HUES6 (cell line): ENCODE data around the gene WNT10A.
"Not testable (repeated sequence)": the region's sequence is repeated elsewhere in the genome, so short reads cannot be mapped to it uniquely, and the experiment has no call there.

Source experiments
- H3K27ac ChIP-seq: 2 replicates; pipeline ENCODE4 v1.7.0; 2013; ENCODE audit warnings: low read depth, mild to moderate bottlenecking, low read length, inconsistent platforms
- H3K27me3 ChIP-seq: 2 replicates; pipeline ENCODE4 v1.6.1; 2013; ENCODE audit warnings: low read length; ENCODE audit not compliant: control insufficient read depth, insufficient read depth
- H3K36me3 ChIP-seq: 2 replicates; pipeline ENCODE4 v1.6.1; 2013; ENCODE audit warnings: low read length; ENCODE audit not compliant: control insufficient read depth, insufficient read depth
- H3K4me1 ChIP-seq: 2 replicates; pipeline ENCODE4 v1.6.1; 2013; ENCODE audit warnings: low read length; ENCODE audit not compliant: control insufficient read depth, insufficient read depth
- H3K4me3 ChIP-seq: 2 replicates; pipeline ENCODE4 v1.5.1; 2013; ENCODE audit warnings: low read depth, low read length
- H3K9ac ChIP-seq: one replicate; pipeline ENCODE4 v1.6.1; 2013; ENCODE audit warnings: mild to moderate bottlenecking, low read length
- H3K9me3 ChIP-seq: 2 replicates; pipeline ENCODE4 v1.6.1; 2013; ENCODE audit warnings: low read depth, low read length; ENCODE audit not compliant: control insufficient read depth, insufficient read depth

Gene WNT10A

GRCh38 chr2:218846963-218847362 is 33.7 kb upstream of the WNT10A start:
- H3K36me3 ChIP-seq, H3K27ac ChIP-seq, H3K4me3 ChIP-seq, H3K4me1 ChIP-seq, H3K27me3 ChIP-seq, H3K9ac ChIP-seq: not testable (repeated sequence)
- peaks cover 15% of the 10 kb centered on the region; the same call in 1 of the 2 replicates for H3K9me3 ChIP-seq

- H3K9ac ChIP-seq, result no peak overlapping the region
- H3K9me3 ChIP-seq, result peaks cover 8% of the 10 kb centered on the region; the same call in 1 of the 2 replicates
- H3K4me3 ChIP-seq, result no peak overlapping the region
- peaks cover 13% of the 10 kb centered on the region for H3K4me1 ChIP-seq
- H3K27me3 ChIP-seq, result peaks cover 24% of the 10 kb centered on the region
- H3K27ac ChIP-seq, result no peak overlapping the region
- no peaks in the 10 kb centered on the region for H3K36me3 ChIP-seq
Measured at GRCh38 chr2:218849721-218850120, 30.9 kb upstream of the WNT10A start.

- H3K9ac ChIP-seq, result no peak overlapping the region
- H3K27ac ChIP-seq, result no peak overlapping the region
- no peak overlapping the region for H3K4me3 ChIP-seq
- H3K27me3 ChIP-seq, result peaks cover 35% of the 10 kb centered on the region
- no peaks in the 10 kb centered on the region for H3K36me3 ChIP-seq
- H3K9me3 ChIP-seq, result no peaks in the 10 kb centered on the region
- H3K4me1 ChIP-seq, result peaks cover 24% of the 10 kb centered on the region
Measured at GRCh38 chr2:218850796-218851195, 29.9 kb upstream of the WNT10A start.

GRCh38 chr2:218851286-218851685 is 29.4 kb upstream of the WNT10A start:
- peaks cover 28% of the 10 kb centered on the region for H3K4me1 ChIP-seq
- H3K36me3 ChIP-seq, result no peaks in the 10 kb centered on the region
- peaks cover 40% of the 10 kb centered on the region for H3K27me3 ChIP-seq
- no peak overlapping the region for H3K4me3 ChIP-seq
- no peak overlapping the region for H3K27ac ChIP-seq
- no peak overlapping the region for H3K9ac ChIP-seq
- H3K9me3 ChIP-seq, result no peaks in the 10 kb centered on the region

GRCh38 chr2:218852911-218853667 is 27.6 kb upstream of the WNT10A start:
- H3K9ac ChIP-seq, result no peak overlapping the region
- H3K9me3 ChIP-seq, result no peaks in the 10 kb centered on the region
- H3K27me3 ChIP-seq, result peaks cover 58% of the 10 kb centered on the region
- H3K27ac ChIP-seq, result no peak overlapping the region
- no peaks in the 10 kb centered on the region for H3K36me3 ChIP-seq
- H3K4me3 ChIP-seq, result peak overlapping the region; percentile 9; the same call in 1 of the 2 replicates
- H3K4me1 ChIP-seq, result peaks cover 43% of the 10 kb centered on the region

GRCh38 chr2:218853766-218854165 is 26.9 kb upstream of the WNT10A start:
- H3K9me3 ChIP-seq, result no peaks in the 10 kb centered on the region
- peaks cover 64% of the 10 kb centered on the region for H3K27me3 ChIP-seq
- H3K9ac ChIP-seq, result no peak overlapping the region
- no peak overlapping the region for H3K27ac ChIP-seq
- H3K36me3 ChIP-seq, result no peaks in the 10 kb centered on the region
- no peak overlapping the region for H3K4me3 ChIP-seq
- peaks cover 44% of the 10 kb centered on the region for H3K4me1 ChIP-seq

- H3K27ac ChIP-seq, result no peak overlapping the region
- H3K36me3 ChIP-seq, result no peaks in the 10 kb centered on the region
- no peaks in the 10 kb centered on the region for H3K9me3 ChIP-seq
- H3K27me3 ChIP-seq, result peaks cover 75% of the 10 kb centered on the region
- peaks cover 49% of the 10 kb centered on the region for H3K4me1 ChIP-seq
- no peak overlapping the region for H3K4me3 ChIP-seq
- H3K9ac ChIP-seq, result no peak overlapping the region
Measured at GRCh38 chr2:218854860-218855259, 25.8 kb upstream of the WNT10A start.

GRCh38 chr2:218855305-218856166 is 25.1 kb upstream of the WNT10A start:
- Histone ChIP-seq H3K4me3 (no peak overlapping the region), H3K27me3 (peaks cover 80% of the 10 kb centered on the region), H3K27ac (no peak overlapping the region), H3K4me1 (peaks cover 56% of the 10 kb centered on the region), H3K36me3 (no peaks in the 10 kb centered on the region), H3K9me3 (no peaks in the 10 kb centered on the region), H3K9ac (no peak overlapping the region)

GRCh38 chr2:218856167-218856895 is 24.3 kb upstream of the WNT10A start:
- H3K4me1 ChIP-seq, result peaks cover 59% of the 10 kb centered on the region
- peaks cover 85% of the 10 kb centered on the region for H3K27me3 ChIP-seq
- no peak overlapping the region for H3K9ac ChIP-seq
- no peaks in the 10 kb centered on the region for H3K9me3 ChIP-seq
- H3K36me3 ChIP-seq, result no peaks in the 10 kb centered on the region
- H3K4me3 ChIP-seq, result no peak overlapping the region; the same call in 1 of the 2 replicates
- no peak overlapping the region for H3K27ac ChIP-seq

- Histone ChIP-seq H3K4me3 (no peak overlapping the region), H3K9ac (no peak overlapping the region), H3K36me3 (no peaks in the 10 kb centered on the region), H3K9me3 (no peaks in the 10 kb centered on the region), H3K27me3 (peaks cover 90% of the 10 kb centered on the region), H3K4me1 (peaks cover 59% of the 10 kb centered on the region), H3K27ac (no peak overlapping the region)
Measured at GRCh38 chr2:218856896-218857243, 23.8 kb upstream of the WNT10A start.
